ENCODE results near the gene CENPK. TPM values are rescaled to one million over a fixed set of nuclear protein-coding genes. Genes with fewer than 3 reads are reported as not detected.

CENPK gene
- total and polyA plus RNA-seq, 2 of the 8 experiments (the other 6 are each of a cell fraction or from before 2014, with no cell fraction given) = 13.3 to 50.9 TPM

DNA sequence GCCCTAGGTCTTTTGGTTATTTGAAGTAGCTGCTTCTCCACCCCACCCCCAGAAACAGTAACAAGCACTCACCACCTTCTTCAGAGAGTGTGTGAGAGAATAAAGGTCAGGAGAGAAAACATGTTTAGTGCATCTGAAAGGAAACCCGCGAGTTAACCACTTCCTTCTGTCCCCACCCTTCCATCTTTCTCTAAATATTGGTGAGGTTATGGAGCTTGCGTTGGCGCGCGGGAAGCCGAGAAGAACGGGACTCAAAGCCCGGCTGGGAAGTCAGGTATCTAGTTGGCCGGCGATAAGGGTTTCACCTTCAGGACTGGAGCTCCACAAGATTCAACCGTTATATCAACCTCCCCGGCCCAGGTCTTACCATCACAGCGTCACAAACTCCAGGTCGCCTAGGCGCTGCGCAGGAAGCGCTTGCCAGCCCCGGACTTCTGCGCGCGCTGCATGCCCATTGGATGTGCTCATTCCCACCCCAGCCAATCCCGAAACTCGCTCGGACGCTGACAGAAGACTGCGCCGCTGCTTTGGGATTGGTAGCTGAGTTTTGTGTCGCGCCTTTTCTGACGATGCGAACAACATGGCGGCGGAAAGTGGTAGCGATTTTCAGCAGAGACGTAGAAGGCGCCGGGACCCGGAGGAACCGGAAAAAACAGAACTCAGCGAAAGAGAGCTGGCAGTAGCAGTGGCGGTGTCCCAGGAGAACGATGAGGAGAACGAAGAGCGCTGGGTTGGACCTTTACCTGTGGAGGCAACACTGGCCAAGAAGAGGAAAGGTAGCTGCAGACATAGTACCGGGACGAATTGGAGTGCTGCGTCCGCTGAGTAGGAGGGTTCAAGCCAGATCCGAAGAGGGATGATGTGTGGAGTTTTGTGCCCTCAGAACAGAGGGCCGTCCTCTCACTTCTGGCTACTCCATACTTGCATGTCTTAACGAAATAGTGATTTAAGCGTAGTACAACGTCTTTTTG, at the start of gene CENPK, which contains the start of gene PPWD1 (continued):
- TF ChIP-seq JUND (IDR thresholded peaks at IDR 0.05; ENCODE audit: low read length) = 0 out of 2 replicates have a peak, but pooled peaks have one; percentile 10
- no peak for TF ChIP-seq CTBP2 (IDR thresholded peaks at IDR 0.05; ENCODE audit: borderline replicate concordance, insufficient read depth, insufficient read length, low read length)
- peak; percentile 80 for TF ChIP-seq MAX (IDR thresholded peaks at IDR 0.05)
- TF ChIP-seq ATF2 (IDR thresholded peaks at IDR 0.05; ENCODE audit: low read length) = no peak
- TF ChIP-seq RXRA (IDR thresholded peaks at IDR 0.05; ENCODE audit: insufficient read depth, low read depth, low read length) = no peak
- TF ChIP-seq TAF7 (optimal IDR thresholded peaks at IDR 0.05; ENCODE audit: borderline replicate concordance, low read depth, low read length) = peak; percentile 87
- peak; percentile 46 for TF ChIP-seq NRF1 (IDR thresholded peaks at IDR 0.05; ENCODE audit: low read depth, low read length)
- TF ChIP-seq BCL11A (IDR thresholded peaks at IDR 0.05; ENCODE audit: low read depth in 2 of 2, low read length in 2 of 2) = no peak

Data from H1 (cell line).